Naive thymus-derived CD8-positive, alpha-beta T cell (primary cell): ENCODE data around the gene PDCD2L. TPM values are rescaled to one million over a fixed set of nuclear protein-coding genes. Genes with fewer than 3 reads are reported as not detected.
A peak's percentile ranks its signal among the peaks of the same experiment; 100 is the strongest.

Experiments used
- ATAC-seq, 2 donors: fragments of 150-1000 bp; cut with Tn5 transposase in 1 of 2; sonication (Bioruptor Pico), chemical (Tn5 transposase) in 1 of 2; 1 replicate in 1 of 2; 2 replicates in 1 of 2; pipeline ENCODE4 v1.10.0; 2021; ENCODE audit warnings: mild to moderate bottlenecking in 2 of 2, moderate library complexity in 2 of 2
- POLR2A ChIA-PET: fragments of 350-600 bp; sonication (Branson Sonifier 250); formaldehyde crosslinking; loops from one replicate; lab custom pipeline; 2021; ENCODE audit warnings: antibody characterized with exemption; lab: Charles Lee
- DNase-seq, 10 donors: peaks; one replicate each; pipeline versions ENCODE4 v3.0.0 to v3.0.0-alpha.2; 2020 to 2022
- H3K27ac Mint-ChIP-seq, 10 donors: one replicate each; pipeline ENCODE4 v1.8.0; 2020 to 2022; ENCODE audit warnings: mild to moderate bottlenecking in 10 of 10, mixed read lengths in 10 of 10, moderate library complexity in 4 of 10, inconsistent platforms in 1 of 10
- H3K27me3 Mint-ChIP-seq, 5 donors: one replicate each; pipeline ENCODE4 v1.8.0; 2021 to 2022; ENCODE audit warnings: mixed read lengths in 5 of 5
- H3K36me3 Mint-ChIP-seq, 3 donors: one replicate each; pipeline ENCODE4 v1.8.0; 2020 to 2022; ENCODE audit warnings: mixed read lengths in 3 of 3, mild to moderate bottlenecking in 2 of 3, inconsistent platforms in 1 of 3
- H3K4me1 Mint-ChIP-seq, 4 donors: one replicate each; pipeline ENCODE4 v1.8.0; 2021 to 2022; ENCODE audit warnings: mixed read lengths in 4 of 4
- H3K4me3 Mint-ChIP-seq, 10 donors: one replicate each; pipeline ENCODE4 v1.8.0; 2020 to 2022; ENCODE audit warnings: mild to moderate bottlenecking in 10 of 10, mixed read lengths in 10 of 10, moderate library complexity in 6 of 10, inconsistent platforms in 1 of 10
- H3K9me3 Mint-ChIP-seq, 9 donors: one replicate each; pipeline ENCODE4 v1.8.0; 2020 to 2022; ENCODE audit warnings: mixed read lengths in 9 of 9, mild to moderate bottlenecking in 3 of 9, inconsistent platforms in 1 of 9, moderate library complexity in 1 of 9
- polyA plus RNA-seq, 3 donors: library from polyadenylated mRNA; unstranded; fragments of 300-500 nt; fragmentation: Illumina TruSeq; gene quantifications; one replicate each; pipeline ENCODE4 v1.2.3, GENCODE V29; 2021
- total RNA-seq, 8 experiments: library from RNA in 2 of 8; stranded (reverse) in 2 of 8; gene quantifications; one replicate each; pipeline ENCODE4 v1.2.3 and lab custom pipeline; 2021 to 2026

The PDCD2L gene, protein sequence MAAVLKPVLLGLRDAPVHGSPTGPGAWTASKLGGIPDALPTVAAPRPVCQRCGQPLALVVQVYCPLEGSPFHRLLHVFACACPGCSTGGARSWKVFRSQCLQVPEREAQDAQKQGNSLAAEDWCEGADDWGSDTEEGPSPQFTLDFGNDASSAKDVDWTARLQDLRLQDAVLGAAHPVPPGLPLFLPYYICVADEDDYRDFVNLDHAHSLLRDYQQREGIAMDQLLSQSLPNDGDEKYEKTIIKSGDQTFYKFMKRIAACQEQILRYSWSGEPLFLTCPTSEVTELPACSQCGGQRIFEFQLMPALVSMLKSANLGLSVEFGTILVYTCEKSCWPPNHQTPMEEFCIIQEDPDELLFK
- total RNA-seq (10 to 100 TPM; 17.6 to 18.6 TPM), polyA plus RNA-seq (10 to 100 TPM; 13.8 to 25.9 (median 17.2) TPM), total RNA-seq (lab: John Stamatoyannopoulos, UW) (2.2 to 24.1 (median 5.1) reads per million in 6 experiments)

DNA sequence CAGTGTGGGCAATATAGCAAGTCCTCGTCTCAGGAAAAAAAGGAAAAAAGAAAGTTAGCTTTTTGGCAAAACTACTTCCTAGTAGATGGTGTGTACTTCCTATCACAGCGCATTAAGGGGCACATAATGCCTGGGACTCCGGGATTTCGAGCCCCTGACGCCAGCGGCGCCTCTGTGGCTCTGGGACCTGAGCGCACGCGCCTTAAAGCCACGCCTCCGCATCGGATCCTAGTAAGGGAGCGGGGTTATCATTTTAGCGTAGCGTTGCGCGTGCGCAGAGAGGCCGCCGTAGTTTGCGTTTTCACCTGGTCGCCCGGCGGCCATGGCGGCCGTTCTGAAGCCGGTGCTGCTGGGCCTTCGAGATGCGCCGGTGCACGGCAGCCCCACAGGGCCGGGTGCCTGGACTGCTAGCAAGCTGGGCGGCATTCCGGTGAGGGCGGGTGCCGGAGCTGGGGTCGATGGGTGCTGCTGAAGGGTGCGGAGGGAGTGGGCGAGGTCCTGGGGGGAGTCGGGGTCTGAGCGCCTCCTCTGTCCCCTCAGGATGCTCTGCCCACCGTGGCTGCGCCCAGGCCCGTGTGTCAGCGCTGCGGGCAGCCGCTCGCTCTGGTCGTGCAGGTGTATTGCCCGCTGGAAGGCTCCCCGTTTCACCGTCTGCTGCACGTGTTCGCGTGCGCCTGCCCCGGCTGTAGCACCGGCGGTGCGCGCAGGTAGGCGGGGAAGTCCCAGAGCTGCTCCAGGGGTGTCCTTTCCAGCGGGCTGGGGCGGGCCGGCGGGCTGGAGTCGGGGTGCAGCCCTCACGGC lies at the start of gene PDCD2L:
Gene PDCD2L (plus strand): TSS at position 291 of the 801 bp plus-strand sequence. CDS start 32 bp downstream, at position 323.
- DNase-seq (peak; percentile 85 to 96 (median 90)), ATAC-seq (peak; percentile 94)
- peaks cover 0 to 29% (median 11%) of the 10 kb centered on the region in 3 donors for H3K36me3 Mint-ChIP-seq
- POLR2A ChIA-PET, result interaction anchor here (1.0 to 1.3 kb wide), 4 partner anchors 16 to 39 kb away, joined by 3 to 4 read pairs (median 4); partner anchors contain the start of genes GPI and UBA2
- H3K9me3 Mint-ChIP-seq, result no peaks in the 10 kb centered on the region
- peak within 1 kb of the TSS; percentile 74 to 95 (median 92) for H3K27ac Mint-ChIP-seq
- H3K4me3 Mint-ChIP-seq, result peak within 1 kb of the TSS; percentile 89 to 97 (median 91)
- no peaks in the 10 kb centered on the region for H3K27me3 Mint-ChIP-seq
- H3K4me1 Mint-ChIP-seq, result peaks cover 4 to 38% (median 27%) of the 10 kb centered on the region in 4 donors

DNA sequence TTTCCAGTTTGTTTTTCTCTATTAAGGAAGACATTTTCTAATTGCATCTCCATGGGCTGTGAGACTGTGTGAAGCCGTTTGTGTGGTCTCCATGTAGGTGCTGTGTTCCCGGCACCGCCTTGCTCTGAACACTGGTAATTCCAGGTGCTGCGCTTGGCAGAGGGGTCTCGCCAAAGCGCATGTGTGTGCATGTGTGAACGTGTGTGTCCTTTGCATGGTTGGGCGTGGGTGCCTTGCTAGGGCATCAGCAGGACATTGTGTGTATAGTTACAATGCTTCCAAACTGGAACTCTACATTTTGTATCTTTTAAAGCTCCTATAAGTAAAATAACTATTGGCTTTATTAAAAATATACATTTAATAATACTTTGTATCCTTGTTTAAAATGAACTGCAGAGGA lies 49.0 kb upstream of the PDCD2L start:
- Mint-ChIP-seq H3K4me1 (peaks cover 17 to 47% (median 40%) of the 10 kb centered on the region in 4 donors), H3K4me3 (no peak overlapping the region), H3K36me3 (peaks cover 0 to 17% (median 3%) of the 10 kb centered on the region in 3 donors), H3K9me3 (no peaks in the 10 kb centered on the region), H3K27me3 (no peaks in the 10 kb centered on the region), H3K27ac (peak overlapping the region in 2 of 10 donors; percentile 25 to 48)
- ATAC-seq, result no peak
- POLR2A ChIA-PET, result no interaction called here
- no peak for DNase-seq

DNA sequence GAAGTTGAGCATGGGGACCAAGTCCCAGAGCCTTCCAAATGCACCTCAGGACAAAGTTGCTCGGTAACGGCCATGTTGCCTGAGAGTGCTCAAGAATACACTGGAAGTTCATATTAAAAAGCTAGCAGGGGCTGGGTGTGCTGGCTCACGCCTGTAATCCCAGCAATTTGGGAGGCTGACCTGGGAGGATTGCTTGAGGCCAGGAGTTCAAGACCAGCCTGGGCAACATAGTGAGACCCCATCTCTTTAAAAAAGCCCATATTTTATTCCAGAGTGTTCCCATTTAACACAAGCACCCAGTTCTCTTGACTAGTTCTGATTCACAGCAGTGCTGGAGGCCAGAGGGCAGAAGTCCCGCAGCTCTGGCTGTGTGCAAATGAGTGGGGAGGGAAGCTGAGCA lies 47.3 kb upstream of the PDCD2L start:
- no peaks in the 10 kb centered on the region for H3K27me3 Mint-ChIP-seq
- no peak overlapping the region for H3K4me3 Mint-ChIP-seq
- POLR2A ChIA-PET, result no interaction called here
- peaks cover 14 to 35% (median 29%) of the 10 kb centered on the region in 4 donors for H3K4me1 Mint-ChIP-seq
- H3K36me3 Mint-ChIP-seq, result peaks cover 0 to 15% (median 3%) of the 10 kb centered on the region in 3 donors
- H3K9me3 Mint-ChIP-seq, result no peaks in the 10 kb centered on the region
- ATAC-seq (no peak), DNase-seq (no peak)
- H3K27ac Mint-ChIP-seq, result peak overlapping the region in 3 of 10 donors; percentile 33 to 53 (median 43)

DNA sequence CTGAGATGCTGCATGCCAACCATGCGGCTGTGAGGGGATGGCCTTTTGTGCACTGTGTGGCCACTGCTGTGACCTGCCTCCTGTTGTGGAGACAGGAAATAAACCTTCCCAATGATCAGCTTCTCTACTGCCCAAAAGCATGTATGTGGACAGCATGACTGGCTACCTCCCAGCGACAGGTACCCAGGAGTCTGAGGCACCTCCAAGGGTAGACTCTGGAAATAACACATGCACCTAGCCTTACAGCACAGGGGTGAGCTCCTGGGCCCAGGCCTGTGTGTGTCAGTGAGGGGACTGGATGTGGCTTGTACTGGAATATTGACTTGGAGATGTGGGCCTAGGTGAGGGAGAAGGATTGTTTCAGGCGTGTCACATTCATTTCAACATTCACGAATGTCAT lies 46.8 kb upstream of the PDCD2L start:
- Mint-ChIP-seq H3K27ac (peak overlapping the region in 5 of 10 donors; percentile 30 to 78 (median 55)), H3K4me1 (peaks cover 14 to 30% (median 26%) of the 10 kb centered on the region in 4 donors), H3K36me3 (peaks cover 0 to 12% (median 3%) of the 10 kb centered on the region in 3 donors), H3K9me3 (no peaks in the 10 kb centered on the region), H3K27me3 (no peaks in the 10 kb centered on the region), H3K4me3 (peak overlapping the region in 9 of 10 donors; percentile 20 to 53 (median 45))
- DNase-seq, result no peak
- ATAC-seq, result no peak
- POLR2A ChIA-PET, result no interaction called here

DNA sequence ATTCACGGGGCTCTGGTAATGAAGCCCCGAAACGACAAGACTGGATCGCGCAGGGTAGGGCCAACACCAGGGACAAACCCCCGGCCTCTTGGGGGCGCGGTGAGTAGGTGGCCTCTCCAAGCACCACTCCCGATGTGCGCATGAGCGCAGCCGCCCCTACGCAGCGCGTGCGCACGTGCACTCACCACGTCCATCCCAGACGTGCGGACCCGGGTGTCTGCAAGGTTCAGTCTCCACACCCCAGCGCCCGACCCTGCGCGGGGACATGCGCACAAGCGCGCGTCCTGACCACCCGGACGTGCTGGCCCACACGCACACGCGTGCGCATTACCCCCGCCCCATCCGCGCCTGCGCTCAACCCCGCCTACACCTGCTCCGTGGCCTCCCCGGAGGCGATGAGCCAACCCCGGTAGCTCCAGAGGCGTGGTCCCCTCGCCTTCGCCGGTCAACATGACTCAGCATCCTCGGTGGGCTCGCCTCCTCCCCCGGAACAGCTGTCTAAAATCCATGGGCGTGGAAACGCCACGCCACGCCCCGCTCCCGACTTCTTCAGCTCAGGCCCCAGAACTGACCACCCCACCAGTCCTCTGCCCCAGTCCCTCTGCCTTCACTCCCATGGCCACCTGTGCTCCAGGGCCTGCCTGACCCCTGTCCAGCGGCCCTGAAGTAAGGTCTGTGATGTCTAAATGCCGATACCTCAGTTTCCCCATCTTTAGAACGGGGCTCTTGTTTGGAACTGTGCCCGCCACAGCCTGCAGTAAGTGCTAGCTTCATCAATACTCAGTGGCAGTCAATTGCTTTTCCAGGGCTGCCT lies 44.9 kb upstream of the PDCD2L start:
- ATAC-seq (peak; percentile 89 to 91), DNase-seq (peak; percentile 79 to 97 (median 90))
- peaks cover 14 to 30% (median 27%) of the 10 kb centered on the region in 4 donors for H3K4me1 Mint-ChIP-seq
- H3K27ac Mint-ChIP-seq, result peak overlapping the region; percentile 89 to 97 (median 95)
- no peaks in the 10 kb centered on the region for H3K27me3 Mint-ChIP-seq
- peak overlapping the region; percentile 82 to 96 (median 90) for H3K4me3 Mint-ChIP-seq
- POLR2A ChIA-PET, result interaction anchor here (0.5 to 1.6 kb wide), 10 partner anchors 8 to 644 kb away, joined by 3 to 10 read pairs (median 4); partner anchors contain the start of gene UBA2
- no peaks in the 10 kb centered on the region for H3K9me3 Mint-ChIP-seq
- H3K36me3 Mint-ChIP-seq, result peaks cover 0 to 7% (median 3%) of the 10 kb centered on the region in 3 donors

DNA sequence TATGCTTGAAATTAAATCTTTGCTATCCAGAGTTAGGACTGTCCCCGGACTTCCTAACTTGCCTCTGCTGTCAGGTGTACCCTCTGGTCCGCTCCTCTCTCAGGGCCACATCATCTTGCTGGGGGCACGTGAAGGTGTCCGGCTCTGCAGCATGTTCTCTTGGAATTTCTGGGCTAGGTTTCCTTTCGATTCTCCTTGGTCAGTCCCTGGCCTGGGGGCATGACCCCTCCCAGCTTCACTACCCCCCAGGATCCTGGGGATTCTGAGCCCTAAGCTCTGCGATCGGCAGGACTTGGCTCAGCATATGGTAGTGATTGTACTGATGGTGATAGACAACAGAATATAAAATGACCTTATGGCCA lies 44.3 kb upstream of the PDCD2L start:
- POLR2A ChIA-PET, result interaction anchor here (0.5 to 1.6 kb wide), 6 partner anchors 9 to 643 kb away, joined by 3 to 10 read pairs (median 5); partner anchors contain the start of gene UBA2
- H3K27me3 Mint-ChIP-seq, result no peaks in the 10 kb centered on the region
- ATAC-seq, result no peak

DNA sequence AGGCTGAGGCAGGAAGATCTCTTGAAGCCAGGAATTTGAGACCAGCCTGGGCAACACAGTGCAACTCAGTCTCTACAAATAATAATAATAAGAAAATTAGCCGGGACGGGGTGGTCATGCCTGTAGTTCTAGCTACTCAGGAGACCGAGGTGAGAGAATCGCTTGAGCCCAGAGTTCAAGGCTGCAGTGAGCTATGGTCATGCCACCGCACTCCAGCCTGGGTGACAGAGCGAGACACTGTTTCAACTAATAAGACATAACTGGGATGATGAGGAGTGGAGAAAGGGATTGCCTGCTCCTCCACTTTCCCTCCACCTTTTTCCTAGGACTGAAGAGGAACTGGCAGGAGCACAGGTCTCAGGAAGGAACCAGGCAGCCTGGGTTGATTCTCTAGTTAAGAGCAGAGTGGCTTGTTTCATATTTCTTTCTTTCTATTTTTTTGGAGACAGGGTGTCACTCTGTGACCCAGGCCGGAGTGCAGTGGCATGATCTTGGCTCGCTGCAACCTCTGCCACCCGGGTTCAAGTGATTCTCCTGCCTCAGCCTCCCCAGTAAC lies 43.8 kb upstream of the PDCD2L start:
- POLR2A ChIA-PET, result interaction anchor here (0.5 to 1.6 kb wide), 3 partner anchors 67 to 643 kb away, joined by 5 to 10 read pairs (median 5); partner anchors contain the start of gene UBA2
- DNase-seq (no peak), ATAC-seq (no peak)
- H3K4me1 Mint-ChIP-seq, result peaks cover 17 to 37% (median 32%) of the 10 kb centered on the region in 4 donors
- peak overlapping the region; percentile 82 to 96 (median 90) for H3K4me3 Mint-ChIP-seq
- H3K36me3 Mint-ChIP-seq, result no peaks in the 10 kb centered on the region
- no peaks in the 10 kb centered on the region for H3K9me3 Mint-ChIP-seq
- H3K27me3 Mint-ChIP-seq, result no peaks in the 10 kb centered on the region
- peak overlapping the region; percentile 77 to 97 (median 95) for H3K27ac Mint-ChIP-seq

More for the DNA sequence above, 44.3 kb upstream of the PDCD2L start:
- H3K9me3 Mint-ChIP-seq, result no peaks in the 10 kb centered on the region
- peaks cover 0 to 3% (median 0%) of the 10 kb centered on the region in 3 donors for H3K36me3 Mint-ChIP-seq
- H3K27ac Mint-ChIP-seq, result peak overlapping the region; percentile 77 to 97 (median 95)
- peak overlapping the region; percentile 82 to 96 (median 90) for H3K4me3 Mint-ChIP-seq
- H3K4me1 Mint-ChIP-seq, result peaks cover 17 to 35% (median 32%) of the 10 kb centered on the region in 4 donors
- DNase-seq, result no peak

DNA sequence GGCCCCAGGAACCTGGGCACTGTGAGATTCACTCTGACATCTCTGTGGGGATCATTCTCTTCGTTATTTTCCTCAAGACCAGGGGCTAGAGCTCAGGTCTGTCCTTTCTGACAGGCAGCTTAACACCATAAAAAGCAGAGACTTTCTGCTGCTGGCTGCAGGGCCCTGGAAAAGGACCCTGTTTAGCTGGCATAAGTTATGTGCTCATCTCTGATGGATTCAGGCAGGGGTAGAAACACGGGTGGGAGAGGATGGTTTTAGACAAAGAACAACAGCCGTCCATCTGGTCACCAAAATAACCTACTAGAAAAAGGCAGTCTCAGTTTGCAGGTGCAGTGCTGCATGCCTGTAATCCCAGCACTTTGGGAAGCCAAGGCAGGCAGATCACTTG lies 41.5 kb upstream of the PDCD2L start:
- no peak for DNase-seq
- Mint-ChIP-seq H3K27ac (peak overlapping the region in 5 of 10 donors; percentile 16 to 85 (median 52)), H3K27me3 (no peaks in the 10 kb centered on the region), H3K4me1 (peaks cover 26 to 56% (median 51%) of the 10 kb centered on the region in 4 donors), H3K36me3 (peaks cover 0 to 10% (median 6%) of the 10 kb centered on the region in 3 donors), H3K9me3 (no peaks in the 10 kb centered on the region), H3K4me3 (peak overlapping the region in 7 of 10 donors; percentile 1 to 95 (median 55))
- POLR2A ChIA-PET, result no interaction called here
- no peak for ATAC-seq

DNA sequence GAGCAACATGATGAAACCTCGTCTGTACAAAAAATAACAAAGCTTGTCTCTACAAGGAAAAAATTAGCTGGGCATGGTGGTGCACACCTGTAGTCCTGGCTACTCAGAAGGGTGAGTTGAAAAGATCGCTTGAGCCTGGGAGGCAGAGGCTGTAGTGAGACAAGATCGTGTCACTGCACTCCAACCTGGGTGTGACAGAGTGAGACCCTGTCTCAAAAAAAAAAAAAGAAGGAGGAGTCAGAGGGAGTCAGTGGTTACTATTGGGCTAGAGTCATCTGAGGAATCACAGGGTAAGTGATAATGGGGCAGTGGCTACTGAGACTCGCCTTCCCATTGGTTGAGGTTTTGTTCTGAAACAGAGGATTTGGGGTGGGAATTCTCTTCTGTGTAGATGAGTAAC lies 41.1 kb upstream of the PDCD2L start:
- peak overlapping the region in 4 of 10 donors; percentile 20 to 85 (median 54) for H3K27ac Mint-ChIP-seq
- POLR2A ChIA-PET, result no interaction called here
- H3K4me3 Mint-ChIP-seq, result peak overlapping the region in 9 of 10 donors; percentile 1 to 95 (median 45)

DNA sequence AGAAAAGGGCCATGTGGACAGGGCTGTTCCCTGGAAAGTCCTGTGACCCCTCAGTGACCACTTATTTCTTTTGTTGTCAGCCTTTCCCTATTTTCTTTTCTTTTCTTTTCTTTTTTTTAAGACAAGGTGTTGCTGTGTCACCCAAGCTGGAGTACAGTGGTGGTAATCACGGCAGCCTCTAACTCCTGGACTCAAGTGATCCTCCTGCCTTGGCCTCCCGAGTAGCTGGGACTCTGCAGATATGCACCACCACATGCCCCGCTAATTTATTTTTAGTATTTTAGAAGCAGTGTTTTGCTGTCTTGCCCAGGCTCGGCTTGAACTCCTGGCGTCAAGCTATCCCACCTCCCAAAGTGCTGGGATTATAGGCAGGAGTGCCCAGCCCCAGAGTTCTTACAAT lies 40.3 kb upstream of the PDCD2L start:
- H3K27me3 Mint-ChIP-seq, result no peaks in the 10 kb centered on the region
- peak overlapping the region in 3 of 10 donors; percentile 89 to 94 (median 94) for H3K27ac Mint-ChIP-seq
- ATAC-seq (no peak), DNase-seq (no peak)
- H3K36me3 Mint-ChIP-seq, result peaks cover 0 to 17% (median 6%) of the 10 kb centered on the region in 3 donors
- no peaks in the 10 kb centered on the region for H3K9me3 Mint-ChIP-seq
- POLR2A ChIA-PET, result interaction anchor here (0.6 to 2.7 kb wide), 3 partner anchors 16 to 64 kb away, joined by 3 to 18 read pairs (median 4); partner anchors contain the start of gene UBA2
- H3K4me3 Mint-ChIP-seq, result peak overlapping the region in 9 of 10 donors; percentile 91 to 98 (median 95)
- H3K4me1 Mint-ChIP-seq, result peaks cover 25 to 52% (median 45%) of the 10 kb centered on the region in 4 donors

More for the DNA sequence above, 41.1 kb upstream of the PDCD2L start:
- H3K36me3 Mint-ChIP-seq, result peaks cover 0 to 13% (median 6%) of the 10 kb centered on the region in 3 donors
- H3K27me3 Mint-ChIP-seq, result no peaks in the 10 kb centered on the region
- H3K4me1 Mint-ChIP-seq, result peaks cover 25 to 56% (median 49%) of the 10 kb centered on the region in 4 donors
- H3K9me3 Mint-ChIP-seq, result no peaks in the 10 kb centered on the region
- DNase-seq, result no peak
- ATAC-seq, result no peak

DNA sequence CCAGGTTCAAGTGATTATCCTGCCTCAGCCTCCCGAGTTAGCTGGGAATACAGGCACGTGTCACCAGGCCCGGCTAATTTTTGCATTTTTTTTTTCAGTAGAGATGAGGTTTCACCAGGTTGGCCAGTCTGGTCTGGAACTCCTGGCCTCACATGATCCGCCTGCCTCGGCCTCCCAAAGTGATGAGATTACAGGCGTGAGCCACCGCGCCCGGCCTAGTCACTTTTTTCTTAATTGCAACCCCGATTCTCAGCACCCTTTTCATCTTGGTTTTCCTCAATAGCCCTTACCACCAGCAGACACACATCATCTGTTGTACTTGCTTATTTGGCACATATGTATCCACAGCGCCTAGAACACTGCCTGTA lies 39.8 kb upstream of the PDCD2L start:
- DNase-seq (no peak), ATAC-seq (no peak)
- no peaks in the 10 kb centered on the region for H3K9me3 Mint-ChIP-seq
- H3K27ac Mint-ChIP-seq, result peak overlapping the region in 9 of 10 donors; percentile 72 to 95 (median 91)
- peak overlapping the region; percentile 91 to 98 (median 95) for H3K4me3 Mint-ChIP-seq
- peaks cover 0 to 22% (median 6%) of the 10 kb centered on the region in 3 donors for H3K36me3 Mint-ChIP-seq
- H3K4me1 Mint-ChIP-seq, result peaks cover 25 to 46% (median 40%) of the 10 kb centered on the region in 4 donors
- no peaks in the 10 kb centered on the region for H3K27me3 Mint-ChIP-seq
- POLR2A ChIA-PET, result interaction anchor here (0.7 to 2.7 kb wide), 5 partner anchors 11 to 192 kb away, joined by 4 to 18 read pairs (median 6); partner anchors contain the start of genes LSM14A, PDCD2L and UBA2
